H9 (cell line): Measurements from ENCODE around the gene DCPS. TPM values are rescaled to one million over a fixed set of nuclear protein-coding genes. Genes with fewer than 3 reads are reported as not detected.

ENCODE experiments used
- DNase-seq: peaks from one replicate; pipeline ENCODE4 v3.0.0-alpha.2; 2017
- H2AFZ ChIP-seq: one replicate; pipeline ENCODE4 v1.6.1; 2013; ENCODE audit warnings: mild to moderate bottlenecking, low read length, control low read depth, moderate library complexity
- H2AK5ac ChIP-seq: 2 replicates; pipeline ENCODE4 v1.6.1; 2013; ENCODE audit warnings: low read length, control low read depth, mixed read lengths; ENCODE audit not compliant: insufficient read length
- H2BK120ac ChIP-seq: one replicate; pipeline ENCODE4 v1.6.1; 2013; ENCODE audit warnings: low read depth, mild to moderate bottlenecking, low read length, control low read depth, inconsistent platforms; ENCODE audit not compliant: poor library complexity, severe bottlenecking
- H2BK12ac ChIP-seq: 2 replicates; pipeline ENCODE4 v1.6.1; 2013; ENCODE audit warnings: low read length, control low read depth, mixed read lengths, low read depth; ENCODE audit not compliant: insufficient read length
- H2BK15ac ChIP-seq: 2 replicates; pipeline ENCODE4 v1.6.1; 2013; ENCODE audit warnings: low read depth, low read length, control low read depth
- H2BK20ac ChIP-seq: one replicate; pipeline ENCODE4 v1.6.1; 2013; ENCODE audit warnings: low read depth, mild to moderate bottlenecking, low read length, control low read depth, inconsistent platforms; ENCODE audit not compliant: poor library complexity, severe bottlenecking
- H2BK5ac ChIP-seq: 2 replicates; pipeline ENCODE4 v1.6.1; 2013; ENCODE audit warnings: low read length, control low read depth, mixed read lengths; ENCODE audit not compliant: insufficient read length
- H3K14ac ChIP-seq: 2 replicates; pipeline ENCODE4 v1.6.1; 2013; ENCODE audit warnings: low read length, control low read depth; ENCODE audit not compliant: insufficient read depth
- H3K18ac ChIP-seq: 2 replicates; pipeline ENCODE4 v1.6.1; 2013; ENCODE audit warnings: low read depth, mild to moderate bottlenecking, mixed read lengths, low read length, control low read depth; ENCODE audit not compliant: insufficient read length
- H3K23ac ChIP-seq: 2 replicates; pipeline ENCODE4 v1.6.1; 2013; ENCODE audit warnings: low read length, control low read depth, mixed read lengths, low read depth; ENCODE audit not compliant: insufficient read length
- H3K23me2 ChIP-seq: 2 replicates; pipeline ENCODE4 v1.6.1; 2013; ENCODE audit warnings: low read depth, mild to moderate bottlenecking, mixed read lengths, low read length, control low read depth; ENCODE audit not compliant: insufficient read length, poor library complexity, severe bottlenecking
- H3K27ac ChIP-seq: 2 replicates; pipeline ENCODE4 v1.5.1; 2013; ENCODE audit warnings: low read length, control low read depth, mixed read lengths, low read depth; ENCODE audit not compliant: insufficient read length
- H3K27me3 ChIP-seq: 2 replicates; pipeline ENCODE4 v1.6.1; 2013; ENCODE audit warnings: low read length, control low read depth, inconsistent platforms; ENCODE audit not compliant: insufficient read depth
- H3K4ac ChIP-seq: 2 replicates; pipeline ENCODE4 v1.6.1; 2013; ENCODE audit warnings: low read depth, mild to moderate bottlenecking, control low read depth, inconsistent platforms, low read length, moderate library complexity
- H3K4me1 ChIP-seq: 2 replicates; pipeline ENCODE4 v1.6.1; 2013; ENCODE audit warnings: low read length, control low read depth, inconsistent platforms; ENCODE audit not compliant: insufficient read depth
- H3K4me2 ChIP-seq: 2 replicates; pipeline ENCODE4 v1.6.1; 2013; ENCODE audit warnings: low read length, control low read depth, mixed read lengths; ENCODE audit not compliant: insufficient read length, insufficient read depth
- H3K56ac ChIP-seq: 2 replicates; pipeline ENCODE4 v1.6.1; 2013; ENCODE audit warnings: low read depth, mild to moderate bottlenecking, mixed read lengths, low read length, control low read depth; ENCODE audit not compliant: insufficient read length
- H3K79me1 ChIP-seq: 2 replicates; pipeline ENCODE4 v1.6.1; 2013; ENCODE audit warnings: low read depth, mild to moderate bottlenecking, moderate library complexity, low read length, control low read depth, inconsistent platforms; ENCODE audit not compliant: insufficient read depth, poor library complexity, severe bottlenecking
- H3K79me2 ChIP-seq: 2 replicates; pipeline ENCODE4 v1.6.1; 2013; ENCODE audit warnings: low read length, control low read depth, inconsistent platforms; ENCODE audit not compliant: insufficient read depth
- H3K9ac ChIP-seq: 2 replicates; pipeline ENCODE4 v1.6.1; 2013; ENCODE audit warnings: low read length, control low read depth, mixed read lengths; ENCODE audit not compliant: insufficient read length; ENCODE audit errors: extremely low read depth
- H3K9me3 ChIP-seq: one replicate; pipeline ENCODE4 v1.6.1; 2013; ENCODE audit warnings: low read depth, low read length, inconsistent platforms; ENCODE audit not compliant: control insufficient read depth
- H3T11ph ChIP-seq: one replicate; pipeline ENCODE4 v1.6.1; 2013; ENCODE audit warnings: mild to moderate bottlenecking, low read length, control low read depth, inconsistent platforms
- H4K20me1 ChIP-seq: one replicate; pipeline ENCODE4 v1.6.1; 2013; ENCODE audit not compliant: control insufficient read depth, insufficient read length, insufficient read depth
- H4K5ac ChIP-seq: 2 replicates; pipeline ENCODE4 v1.6.1; 2013; ENCODE audit warnings: low read depth, mild to moderate bottlenecking, mixed read lengths, low read length, control low read depth; ENCODE audit not compliant: insufficient read length
- H4K8ac ChIP-seq: replicated peaks from 2 replicates; pipeline ENCODE4 v1.6.1; 2013; ENCODE audit warnings: low read length, control low read depth, mixed read lengths, low read depth; ENCODE audit not compliant: insufficient read length
- H4K91ac ChIP-seq: 2 replicates; pipeline ENCODE4 v1.6.1; 2013; ENCODE audit warnings: low read depth, mild to moderate bottlenecking, moderate library complexity, mixed read lengths, low read length, control low read depth; ENCODE audit not compliant: insufficient read length
- H3K27ac Mint-ChIP-seq, 3 experiments: 2 replicates in 2 of 3; 3 replicates in 1 of 3; pipeline ENCODE4 v1.8.0; 2020 to 2021; ENCODE audit warnings: mixed read lengths in 3 of 3, mild to moderate bottlenecking in 1 of 3, moderate library complexity in 1 of 3
- H3K27me3 Mint-ChIP-seq: 2 replicates; pipeline ENCODE4 v1.8.0; 2021; ENCODE audit warnings: low read depth, mild to moderate bottlenecking, moderate library complexity, mixed read lengths
- H3K36me3 Mint-ChIP-seq, 3 experiments: 2 replicates in 2 of 3; 3 replicates in 1 of 3; pipeline ENCODE4 v1.8.0; 2020 to 2021; ENCODE audit warnings: low read depth in 3 of 3, mixed read lengths in 3 of 3; ENCODE audit not compliant: insufficient read depth in 1 of 3
- H3K4me1 Mint-ChIP-seq, 2 experiments: 2 replicates each; pipeline ENCODE4 v1.8.0; 2020; ENCODE audit warnings: mixed read lengths in 2 of 2
- H3K4me3 Mint-ChIP-seq, 2 experiments: 2 replicates in 1 of 2; 3 replicates in 1 of 2; pipeline ENCODE4 v1.8.0; 2020 to 2021; ENCODE audit warnings: mild to moderate bottlenecking in 2 of 2, mixed read lengths in 2 of 2, moderate library complexity in 1 of 2
- H3K9me3 Mint-ChIP-seq, 2 experiments: 2 replicates in 1 of 2; 3 replicates in 1 of 2; pipeline ENCODE4 v1.8.0; 2020; ENCODE audit warnings: mild to moderate bottlenecking in 2 of 2, mixed read lengths in 2 of 2, moderate library complexity in 1 of 2
- WGBS: extraction: QIAGEN DNeasy Blood & Tissue Kit; methylation state at CpG from one replicate; pipeline ENCODE4 v1.1.7; 2013; ENCODE audit warnings: missing lambda C conversion rate, low lambda C conversion rate, mixed read lengths; ENCODE audit not compliant: insufficient read length; ENCODE audit errors: extremely low coverage; 5-methylcytosine and 5-hydroxymethylcytosine counted together
- total RNA-seq: library from RNA; stranded (reverse); gene quantifications from 2 replicates; pipeline ENCODE4 v1.2.1, GENCODE V29; 2021
- TF ChIP-seq, protein P1 (sequence below): fragments of 200-600 bp; sonication (generic); conservative IDR thresholded peaks from 3 replicates; pipeline ENCODE4 v1.8.0; 2021; ENCODE audit warnings: antibody characterized with exemption, mild to moderate bottlenecking

Gene DCPS
- total RNA-seq, 1 experiment from 2014 or later: 27.7 TPM

DNA sequence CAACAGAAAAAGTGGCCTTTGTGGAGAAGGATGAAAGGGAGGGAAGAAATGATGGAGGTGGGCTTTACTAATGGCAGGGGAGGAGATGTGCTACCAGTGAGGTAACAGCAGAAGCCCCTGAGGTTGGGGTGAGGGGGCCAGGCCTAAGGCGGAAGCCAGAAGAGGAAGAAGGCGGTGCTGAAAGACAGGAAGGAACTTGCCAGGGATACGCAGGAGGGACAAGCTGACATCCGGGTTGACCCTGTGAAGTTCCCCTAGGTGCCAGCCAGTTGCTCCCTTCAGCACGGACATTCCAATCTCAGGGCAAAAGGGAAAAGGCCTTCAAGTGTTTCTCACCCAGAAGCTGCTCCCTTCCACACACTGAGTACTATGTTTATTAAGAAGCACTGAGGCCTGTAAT is 23.3 kb upstream of the DCPS start:
- Mint-ChIP-seq H3K4me1 (peaks cover 14 to 16% of the 10 kb centered on the region in 2 experiments), H3K36me3 (peaks cover 8 to 32% (median 19%) of the 10 kb centered on the region in 3 experiments), H3K27ac (no peak overlapping the region), H3K27me3 (peaks cover 14% of the 10 kb centered on the region), H3K4me3 (no peak overlapping the region; a peak in 1 of 5 replicates), H3K9me3 (no peaks in the 10 kb centered on the region; a peak in 1 of 5 replicates)
- no peak overlapping the region for H2BK15ac ChIP-seq
- H3K79me1 ChIP-seq: no peaks in the 10 kb centered on the region
- H3T11ph ChIP-seq: no peak overlapping the region
- peaks cover 4% of the 10 kb centered on the region; the same call in 1 of the 2 replicates for H3K4me1 ChIP-seq
- no peak overlapping the region for H3K4ac ChIP-seq
- no peak overlapping the region for H3K27ac ChIP-seq
- no peak overlapping the region for H2BK20ac ChIP-seq
- peaks cover 13% of the 10 kb centered on the region for H3K23me2 ChIP-seq
- no peak overlapping the region for H3K9ac ChIP-seq
- H3K4me2 ChIP-seq: no peak overlapping the region
- no peak overlapping the region for H2BK120ac ChIP-seq
- no peak overlapping the region for H4K5ac ChIP-seq
- no peak overlapping the region for H3K56ac ChIP-seq
- no peak overlapping the region for H4K91ac ChIP-seq
- no peaks in the 10 kb centered on the region for H3K9me3 ChIP-seq
- no peak overlapping the region for H3K23ac ChIP-seq
- H3K79me2 ChIP-seq: no peaks in the 10 kb centered on the region
- no peak overlapping the region for H2AFZ ChIP-seq
- H3K14ac ChIP-seq: no peak overlapping the region
- H4K20me1 ChIP-seq: no peaks in the 10 kb centered on the region
- peaks cover 2% of the 10 kb centered on the region; the same call in 1 of the 2 replicates for H3K27me3 ChIP-seq
- DNase-seq: no peak
- no peak overlapping the region for H2BK5ac ChIP-seq
- TF ChIP-seq, protein P1, sequence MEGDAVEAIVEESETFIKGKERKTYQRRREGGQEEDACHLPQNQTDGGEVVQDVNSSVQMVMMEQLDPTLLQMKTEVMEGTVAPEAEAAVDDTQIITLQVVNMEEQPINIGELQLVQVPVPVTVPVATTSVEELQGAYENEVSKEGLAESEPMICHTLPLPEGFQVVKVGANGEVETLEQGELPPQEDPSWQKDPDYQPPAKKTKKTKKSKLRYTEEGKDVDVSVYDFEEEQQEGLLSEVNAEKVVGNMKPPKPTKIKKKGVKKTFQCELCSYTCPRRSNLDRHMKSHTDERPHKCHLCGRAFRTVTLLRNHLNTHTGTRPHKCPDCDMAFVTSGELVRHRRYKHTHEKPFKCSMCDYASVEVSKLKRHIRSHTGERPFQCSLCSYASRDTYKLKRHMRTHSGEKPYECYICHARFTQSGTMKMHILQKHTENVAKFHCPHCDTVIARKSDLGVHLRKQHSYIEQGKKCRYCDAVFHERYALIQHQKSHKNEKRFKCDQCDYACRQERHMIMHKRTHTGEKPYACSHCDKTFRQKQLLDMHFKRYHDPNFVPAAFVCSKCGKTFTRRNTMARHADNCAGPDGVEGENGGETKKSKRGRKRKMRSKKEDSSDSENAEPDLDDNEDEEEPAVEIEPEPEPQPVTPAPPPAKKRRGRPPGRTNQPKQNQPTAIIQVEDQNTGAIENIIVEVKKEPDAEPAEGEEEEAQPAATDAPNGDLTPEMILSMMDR: no peak
- H3K18ac ChIP-seq: no peak overlapping the region
- no peak overlapping the region for H4K8ac ChIP-seq
- no peak overlapping the region for H2AK5ac ChIP-seq
- no peak overlapping the region for H2BK12ac ChIP-seq
- no CpG with 5 or more reads among the region's 5 CpGs for WGBS
